Hepatocyte (in vitro differentiated cells): ENCODE results near the gene GHDC. TPM values are rescaled to one million over a fixed set of nuclear protein-coding genes. Genes with fewer than 3 reads are reported as not detected.
A peak's percentile ranks its signal among the peaks of the same experiment; 100 is the strongest.

Source experiments
- DNase-seq: peaks from one replicate; pipeline ENCODE4 v3.0.0-alpha.2; 2016; ENCODE audit warnings: low spot score
- H2AFZ ChIP-seq: fragments of 200-600 bp; sonication (generic); 2 replicates; pipeline ENCODE4 v1.6.0; 2016; ENCODE audit warnings: antibody characterized with exemption, mild to moderate bottlenecking
- H3K27ac ChIP-seq: fragments of 200-600 bp; sonication (generic); 2 replicates; pipeline ENCODE4 v1.5.1; 2016; ENCODE audit warnings: mild to moderate bottlenecking
- H3K27me3 ChIP-seq: fragments of 200-600 bp; sonication (generic); 2 replicates; pipeline ENCODE4 v1.6.1; 2016
- H3K36me3 ChIP-seq: fragments of 200-600 bp; sonication (generic); replicated peaks from 2 replicates; pipeline ENCODE4 v1.5.1; 2016; ENCODE audit warnings: low read depth; ENCODE audit not compliant: insufficient read depth
- H3K4me1 ChIP-seq: fragments of 200-600 bp; sonication (generic); 2 replicates; pipeline ENCODE4 v1.5.1; 2016; ENCODE audit warnings: mild to moderate bottlenecking, moderate library complexity; ENCODE audit not compliant: insufficient read depth
- H3K4me2 ChIP-seq: fragments of 200-600 bp; sonication (generic); 2 replicates; pipeline ENCODE4 v1.6.0; 2016
- H3K4me3 ChIP-seq: fragments of 200-600 bp; sonication (generic); 2 replicates; pipeline ENCODE4 v1.5.1; 2016; ENCODE audit warnings: mild to moderate bottlenecking
- H3K79me2 ChIP-seq: fragments of 200-600 bp; sonication (generic); 2 replicates; pipeline ENCODE4 v1.6.0; 2017; ENCODE audit warnings: mild to moderate bottlenecking
- H3K9me2 ChIP-seq: fragments of 200-600 bp; sonication (generic); replicated peaks from 2 replicates; pipeline ENCODE4 v1.6.0; 2017; ENCODE audit warnings: mild to moderate bottlenecking; ENCODE audit not compliant: insufficient read depth
- H3K9me3 ChIP-seq: fragments of 200-600 bp; sonication (generic); 2 replicates; pipeline ENCODE4 v1.5.1; 2016; ENCODE audit warnings: low read depth, mild to moderate bottlenecking
- H4K20me1 ChIP-seq: fragments of 200-600 bp; sonication (generic); 2 replicates; pipeline ENCODE4 v1.6.0; 2016; ENCODE audit warnings: mild to moderate bottlenecking; ENCODE audit not compliant: insufficient read depth, poor library complexity, severe bottlenecking
- EZH2 ChIP-seq: fragments of 200-600 bp; sonication (generic); IDR thresholded peaks from 2 replicates; pipeline ENCODE4 v1.6.1; 2016; ENCODE audit warnings: antibody characterized with exemption, mild to moderate bottlenecking, borderline replicate concordance
- EZH2phosphoT487 ChIP-seq: fragments of 200-600 bp; sonication (generic); IDR thresholded peaks from one replicate; pipeline ENCODE4 v1.6.1; 2018; ENCODE audit warnings: antibody characterized with exemption, mild to moderate bottlenecking, low read depth, moderate library complexity; ENCODE audit not compliant: unreplicated experiment, severe bottlenecking
- WGBS: methylation state at CpG from one replicate; pipeline ENCODE4 v1.1.6; 2016; ENCODE audit warnings: low lambda C conversion rate; ENCODE audit errors: missing lambda C conversion rate; 5-methylcytosine and 5-hydroxymethylcytosine counted together
- polyA plus RNA-seq: library from polyadenylated mRNA; unstranded; fragments of >200 nt; fragmentation: Nextera tagmentation; extraction: Ambion mirVana; gene quantifications from 2 replicates; pipeline ENCODE4 v1.2.1, GENCODE V29; 2016
- total RNA-seq: library from RNA; depleted of rRNA; stranded (reverse); fragments of >200 nt; gene quantifications from 2 replicates; pipeline ENCODE4 v1.2.3, GENCODE V29; 2014
- TF ChIP-seq, protein P1 (sequence below): fragments of 200-600 bp; sonication (generic); IDR thresholded peaks from 2 replicates; pipeline ENCODE4 v1.5.1; 2016; ENCODE audit warnings: antibody characterized with exemption, mild to moderate bottlenecking; ENCODE audit not compliant: poor library complexity

The GHDC gene
- total and polyA plus RNA-seq, 2 experiments from 2014 or later: 7.0 to 7.2 TPM

DNA sequence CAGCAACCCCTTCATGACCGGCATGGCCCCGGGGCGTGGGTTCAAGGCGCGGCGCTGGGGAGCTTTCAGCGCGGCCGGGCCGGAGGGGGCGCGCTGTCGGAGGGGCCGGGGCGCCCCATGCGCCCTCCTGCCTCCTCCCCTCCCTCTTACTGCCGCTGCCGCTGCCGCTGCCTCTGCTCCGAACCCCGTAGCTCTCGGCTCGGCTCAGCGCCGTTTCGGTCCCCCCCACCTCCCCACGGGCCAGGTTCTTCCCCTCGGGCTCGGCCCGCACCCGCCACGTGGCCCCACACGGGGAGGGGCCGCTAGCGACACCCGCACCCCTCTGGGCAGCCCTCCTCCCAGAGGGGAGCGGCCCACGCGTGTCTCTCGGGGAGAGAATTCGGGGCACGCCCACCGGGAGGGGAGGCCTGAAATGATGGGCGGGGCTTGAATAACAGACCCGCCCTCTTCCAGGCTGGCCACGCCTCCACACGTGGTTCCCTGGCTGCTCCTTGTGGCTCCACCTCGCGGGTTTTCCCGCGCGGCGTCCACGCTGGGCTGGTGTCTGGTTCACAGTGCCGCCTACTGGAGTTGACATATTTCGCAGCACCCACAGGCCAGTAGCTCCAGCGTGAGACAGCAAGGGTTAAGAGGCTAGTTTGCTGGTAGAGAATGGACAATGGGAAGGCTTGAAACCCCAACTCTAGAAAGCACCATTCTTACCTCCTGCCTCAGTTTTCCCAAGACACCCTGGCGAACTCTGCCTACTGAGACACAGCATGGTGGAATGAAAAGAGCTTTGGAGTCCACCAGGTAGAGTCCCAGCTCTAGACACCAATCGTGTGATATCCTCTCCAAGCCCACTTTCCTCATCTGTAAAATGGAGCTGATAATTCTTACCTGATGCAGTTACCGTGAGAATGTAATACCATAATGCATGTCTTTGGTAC, 13.1 kb downstream of the GHDC start, which contains the start of gene KCNH4:
Gene KCNH4 (minus strand): TSS at position 221 of the 929 bp plus-strand sequence. CDS start 197 bp downstream, at position 24.
- Histone ChIP-seq H3K9me3 (no peaks in the 10 kb centered on the region), H3K36me3 (no peaks in the 10 kb centered on the region), H3K4me1 (peaks cover 17% of the 10 kb centered on the region), H3K4me3 (no peak within 1 kb of the TSS), H3K9me2 (no peaks in the 10 kb centered on the region), H3K27me3 (peaks cover 54% of the 10 kb centered on the region), H4K20me1 (no peaks in the 10 kb centered on the region), H2AFZ (no peak within 1 kb of the TSS), H3K4me2 (peak within 1 kb of the TSS; percentile 74), H3K79me2 (no peaks in the 10 kb centered on the region), H3K27ac (no peak within 1 kb of the TSS)
- WGBS: 8% methylated on average over 37 of the region's 60 CpGs
- TF ChIP-seq EZH2 (peak; percentile 72), EZH2phosphoT487 (no peak)
- TF ChIP-seq, protein P1, sequence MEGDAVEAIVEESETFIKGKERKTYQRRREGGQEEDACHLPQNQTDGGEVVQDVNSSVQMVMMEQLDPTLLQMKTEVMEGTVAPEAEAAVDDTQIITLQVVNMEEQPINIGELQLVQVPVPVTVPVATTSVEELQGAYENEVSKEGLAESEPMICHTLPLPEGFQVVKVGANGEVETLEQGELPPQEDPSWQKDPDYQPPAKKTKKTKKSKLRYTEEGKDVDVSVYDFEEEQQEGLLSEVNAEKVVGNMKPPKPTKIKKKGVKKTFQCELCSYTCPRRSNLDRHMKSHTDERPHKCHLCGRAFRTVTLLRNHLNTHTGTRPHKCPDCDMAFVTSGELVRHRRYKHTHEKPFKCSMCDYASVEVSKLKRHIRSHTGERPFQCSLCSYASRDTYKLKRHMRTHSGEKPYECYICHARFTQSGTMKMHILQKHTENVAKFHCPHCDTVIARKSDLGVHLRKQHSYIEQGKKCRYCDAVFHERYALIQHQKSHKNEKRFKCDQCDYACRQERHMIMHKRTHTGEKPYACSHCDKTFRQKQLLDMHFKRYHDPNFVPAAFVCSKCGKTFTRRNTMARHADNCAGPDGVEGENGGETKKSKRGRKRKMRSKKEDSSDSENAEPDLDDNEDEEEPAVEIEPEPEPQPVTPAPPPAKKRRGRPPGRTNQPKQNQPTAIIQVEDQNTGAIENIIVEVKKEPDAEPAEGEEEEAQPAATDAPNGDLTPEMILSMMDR: peak; percentile 45
- DNase-seq: peak; percentile 69

DNA sequence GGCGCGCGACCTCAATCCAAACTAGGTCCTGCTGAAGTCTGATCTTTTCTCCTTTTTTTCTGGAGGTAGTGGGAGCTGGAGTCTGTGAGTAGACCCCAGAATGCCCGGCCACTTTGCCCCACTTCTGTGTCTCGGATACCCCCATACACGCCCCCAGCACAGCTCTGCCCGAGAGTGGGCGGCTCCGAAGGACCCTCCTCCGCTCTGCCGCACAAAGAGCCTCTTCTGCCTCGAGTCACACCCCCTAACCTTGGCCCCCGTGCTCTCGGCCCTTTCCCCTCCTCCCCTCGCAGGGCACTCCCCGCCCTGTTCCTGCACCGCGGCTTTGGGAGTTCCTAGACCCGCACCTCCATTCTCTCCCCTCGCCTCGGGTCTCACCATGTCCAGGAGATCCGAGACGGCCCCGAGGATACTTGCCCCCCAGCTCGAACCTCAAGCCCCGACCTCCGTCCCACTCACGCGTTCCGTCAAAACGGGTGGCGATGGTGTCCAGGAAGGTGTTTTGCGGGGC, 13.8 kb downstream of the GHDC start:
- no peaks in the 10 kb centered on the region for H3K79me2 ChIP-seq
- no peaks in the 10 kb centered on the region for H3K36me3 ChIP-seq
- H3K4me2 ChIP-seq: peak overlapping the region; percentile 74
- H2AFZ ChIP-seq: no peak overlapping the region
- no peak for DNase-seq
- no peaks in the 10 kb centered on the region for H3K9me3 ChIP-seq
- peaks cover 54% of the 10 kb centered on the region for H3K27me3 ChIP-seq
- no peak overlapping the region for H3K27ac ChIP-seq
- no peaks in the 10 kb centered on the region for H4K20me1 ChIP-seq
- H3K4me3 ChIP-seq: no peak overlapping the region
- no peaks in the 10 kb centered on the region for H3K9me2 ChIP-seq
- 2% methylated on average over 24 of the region's 33 CpGs for WGBS
- H3K4me1 ChIP-seq: peaks cover 17% of the 10 kb centered on the region
- TF ChIP-seq EZH2phosphoT487 (no peak), EZH2 (peak; percentile 72)
- TF ChIP-seq, protein P1: no peak

DNA sequence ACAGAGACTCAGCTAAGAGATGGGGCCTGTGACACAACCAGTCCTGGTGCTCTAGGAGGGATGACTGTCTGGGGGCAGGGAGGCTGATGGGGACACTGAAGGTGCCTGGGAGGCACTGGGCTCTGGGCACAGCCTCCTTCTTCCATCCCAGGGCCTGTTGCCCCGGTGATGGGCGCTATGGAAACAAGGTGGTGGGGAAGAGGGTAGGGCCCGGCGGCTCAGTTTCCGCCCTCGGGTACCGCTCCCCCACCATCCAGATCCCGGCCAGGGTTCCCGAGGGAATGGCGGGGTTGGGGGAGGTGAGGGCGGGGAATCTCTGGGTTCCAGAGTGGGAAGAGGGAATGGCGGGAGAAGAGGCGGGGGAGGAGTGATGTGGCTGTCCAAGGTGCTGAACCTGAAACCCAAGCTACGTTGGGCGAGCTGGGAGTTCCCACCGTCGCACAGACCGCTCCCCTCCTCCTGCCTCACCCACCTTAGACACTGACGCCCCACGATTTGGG, 14.3 kb downstream of the GHDC start:
- TF ChIP-seq EZH2phosphoT487 (no peak), EZH2 (no peak)
- TF ChIP-seq, protein P1: no peak
- Histone ChIP-seq H3K36me3 (no peaks in the 10 kb centered on the region), H3K4me3 (no peak overlapping the region), H3K9me3 (no peaks in the 10 kb centered on the region), H3K79me2 (no peaks in the 10 kb centered on the region), H4K20me1 (no peaks in the 10 kb centered on the region), H2AFZ (no peak overlapping the region), H3K27me3 (peaks cover 53% of the 10 kb centered on the region), H3K27ac (no peak overlapping the region), H3K4me1 (peaks cover 17% of the 10 kb centered on the region), H3K9me2 (no peaks in the 10 kb centered on the region), H3K4me2 (peak overlapping the region; percentile 74)
- WGBS: 10% methylated on average over 19 of the region's 20 CpGs
- DNase-seq: peak; percentile 80
